Osteoblast (primary cell): ENCODE data around the gene DTX3L. TPM values are rescaled to one million over a fixed set of nuclear protein-coding genes. Genes with fewer than 3 reads are reported as not detected.

Experiments
- DNase-seq: peaks from one replicate; pipeline ENCODE4 v3.0.0; 2011; ENCODE audit warnings: low spot score, mixed read lengths; ENCODE audit not compliant: insufficient read length; ENCODE audit errors: missing footprints
- H2AFZ ChIP-seq: 2 replicates; pipeline ENCODE4 v1.6.0; 2011; ENCODE audit warnings: mild to moderate bottlenecking, low read length
- H3K27ac ChIP-seq: 2 replicates; pipeline ENCODE4 v1.5.1; 2011; ENCODE audit warnings: mild to moderate bottlenecking, low read depth, low read length, moderate library complexity
- H3K27me3 ChIP-seq: 2 replicates; pipeline ENCODE4 v1.6.0; 2012; ENCODE audit warnings: mild to moderate bottlenecking, control low read depth, inconsistent platforms, low read length, moderate library complexity; ENCODE audit not compliant: insufficient read depth
- H3K36me3 ChIP-seq: 2 replicates; pipeline ENCODE4 v1.5.1; 2011; ENCODE audit warnings: mild to moderate bottlenecking, low read length, control low read depth, moderate library complexity; ENCODE audit not compliant: insufficient read depth
- H3K4me1 ChIP-seq: 2 replicates; pipeline ENCODE4 v1.5.1; 2011; ENCODE audit warnings: mild to moderate bottlenecking, low read length, control low read depth, moderate library complexity; ENCODE audit not compliant: insufficient read depth
- H3K4me2 ChIP-seq: 2 replicates; pipeline ENCODE4 v1.6.0; 2011; ENCODE audit warnings: mild to moderate bottlenecking, low read length; ENCODE audit not compliant: insufficient read depth
- H3K4me3 ChIP-seq: fragments of 200-600 bp; sonication (generic); 3 replicates; pipeline ENCODE4 v1.5.1; 2012; ENCODE audit warnings: mild to moderate bottlenecking, low read length, inconsistent platforms; ENCODE audit not compliant: insufficient read depth
- H3K79me2 ChIP-seq: 2 replicates; pipeline ENCODE4 v1.6.0; 2012; ENCODE audit warnings: mild to moderate bottlenecking, low read length, control low read depth, inconsistent platforms; ENCODE audit not compliant: insufficient read depth
- H3K9me3 ChIP-seq: 2 replicates; pipeline ENCODE4 v1.5.1; 2011; ENCODE audit warnings: low read depth, low read length, control low read depth
- H4K20me1 ChIP-seq: 2 replicates; pipeline ENCODE4 v1.6.0; 2012; ENCODE audit warnings: mild to moderate bottlenecking, low read length, control low read depth; ENCODE audit not compliant: insufficient read depth
- CTCF ChIP-seq: IDR thresholded peaks from 2 replicates; pipeline ENCODE4 v1.5.1; 2011; ENCODE audit warnings: mild to moderate bottlenecking, low read depth, low read length, moderate library complexity; ENCODE audit errors: extremely low read depth
- total RNA-seq: library from RNA; depleted of rRNA; stranded (reverse); fragments of >200 nt; gene quantifications from 2 replicates; pipeline ENCODE4 v1.2.3, GENCODE V29; 2012

Gene DTX3L
- total RNA-seq, 1 donor = 33.7 TPM

- TF ChIP-seq CTCF = no peak
- Histone ChIP-seq H3K4me1 (no peaks in the 10 kb centered on the region), H3K4me2 (no peak overlapping the region), H3K27ac (no peak overlapping the region), H3K4me3 (no peak overlapping the region), H3K27me3 (no peaks in the 10 kb centered on the region), H3K36me3 (no peaks in the 10 kb centered on the region), H4K20me1 (no peaks in the 10 kb centered on the region), H2AFZ (no peak overlapping the region), H3K9me3 (no peaks in the 10 kb centered on the region), H3K79me2 (no peaks in the 10 kb centered on the region)
- no peak for DNase-seq
Measured at GRCh38 chr3:122586098-122586497, 22.0 kb downstream of the DTX3L start.

GRCh38 chr3:122586773-122587485, 22.8 kb downstream of the DTX3L start:
- Histone ChIP-seq H2AFZ (no peak overlapping the region), H3K4me1 (no peaks in the 10 kb centered on the region), H3K36me3 (no peaks in the 10 kb centered on the region), H4K20me1 (no peaks in the 10 kb centered on the region), H3K4me3 (no peak overlapping the region), H3K79me2 (no peaks in the 10 kb centered on the region), H3K4me2 (no peak overlapping the region), H3K27ac (no peak overlapping the region), H3K9me3 (no peaks in the 10 kb centered on the region), H3K27me3 (no peaks in the 10 kb centered on the region)
- no peak for DNase-seq
- no peak for TF ChIP-seq CTCF

- no peaks in the 10 kb centered on the region for H3K4me1 ChIP-seq
- H3K36me3 ChIP-seq = no peaks in the 10 kb centered on the region
- H4K20me1 ChIP-seq = no peaks in the 10 kb centered on the region
- no peak for TF ChIP-seq CTCF
- no peak overlapping the region for H2AFZ ChIP-seq
- DNase-seq = no peak
- H3K27me3 ChIP-seq = no peaks in the 10 kb centered on the region
- H3K79me2 ChIP-seq = no peaks in the 10 kb centered on the region
- no peak overlapping the region for H3K4me3 ChIP-seq
- H3K9me3 ChIP-seq = no peaks in the 10 kb centered on the region
- no peak overlapping the region for H3K27ac ChIP-seq
- no peak overlapping the region for H3K4me2 ChIP-seq
Measured at GRCh38 chr3:122587572-122587971, 23.4 kb downstream of the DTX3L start.

GRCh38 chr3:122589297-122589696, 25.2 kb downstream of the DTX3L start:
- no peak overlapping the region for H3K4me2 ChIP-seq
- no peak overlapping the region for H2AFZ ChIP-seq
- H3K4me3 ChIP-seq = no peak overlapping the region
- no peaks in the 10 kb centered on the region for H3K79me2 ChIP-seq
- no peaks in the 10 kb centered on the region for H3K4me1 ChIP-seq
- no peaks in the 10 kb centered on the region for H3K9me3 ChIP-seq
- H4K20me1 ChIP-seq = no peaks in the 10 kb centered on the region
- no peak overlapping the region for H3K27ac ChIP-seq
- no peak for DNase-seq
- H3K36me3 ChIP-seq = no peaks in the 10 kb centered on the region
- TF ChIP-seq CTCF = no peak
- H3K27me3 ChIP-seq = no peaks in the 10 kb centered on the region
